Lower leg skin (tissue), 4 donors: ENCODE data around the gene MUSK. TPM values are rescaled to one million over a fixed set of nuclear protein-coding genes. Genes with fewer than 3 reads are reported as not detected.
"Not testable (repeated sequence)": the region's sequence is repeated elsewhere in the genome, so short reads cannot be mapped to it uniquely, and the experiment has no call there.

Experiments used
- DNase-seq, 2 donors: peaks; one replicate each; pipeline ENCODE4 v3.0.0-alpha.2; 2019; ENCODE audit warnings: low spot score in 2 of 2
- H3K4me3 ChIP-seq: fragments of 200-600 bp; sonication (generic); 2 replicates; pipeline ENCODE4 v1.5.1; 2017; ENCODE audit warnings: mild to moderate bottlenecking, low read depth; ENCODE audit not compliant: poor library complexity, severe bottlenecking
- POLR2A ChIP-seq, 2 donors: fragments of 450-650 bp; IDR thresholded peaks; one replicate each; pipeline ENCODE4 v1.6.1; 2016 to 2017; ENCODE audit warnings: antibody characterized with exemption in 2 of 2, mild to moderate bottlenecking in 1 of 2, moderate library complexity in 1 of 2
- WGBS, 2 donors: methylation state at CpG; one replicate each; pipeline ENCODE4 v1.1.5; 2018; 5-methylcytosine and 5-hydroxymethylcytosine counted together
- intact Hi-C: fragments of 100-400 bp; cut with DNase I; formaldehyde crosslinking; loops from one replicate; pipeline ENCODE4 v1.15.0; 2023; ENCODE audit warnings: low total_unique reads
- total RNA-seq, 4 donors: library from RNA; depleted of rRNA; stranded (reverse); fragments of >200 nt; gene quantifications; one replicate each; pipeline ENCODE4 v1.1.0, GENCODE V29; 2016
- TF ChIP-seq, protein P1 (sequence below), 3 donors: fragments of 450-650 bp; IDR thresholded peaks; one replicate each; pipeline ENCODE4 v1.5.1; 2016; ENCODE audit warnings: antibody characterized with exemption in 3 of 3, mild to moderate bottlenecking in 3 of 3, moderate library complexity in 2 of 3

MUSK gene
- total RNA-seq, 4 donors from 2014 or later, result 0.23 to 4.7 (median 0.68) TPM

DNA sequence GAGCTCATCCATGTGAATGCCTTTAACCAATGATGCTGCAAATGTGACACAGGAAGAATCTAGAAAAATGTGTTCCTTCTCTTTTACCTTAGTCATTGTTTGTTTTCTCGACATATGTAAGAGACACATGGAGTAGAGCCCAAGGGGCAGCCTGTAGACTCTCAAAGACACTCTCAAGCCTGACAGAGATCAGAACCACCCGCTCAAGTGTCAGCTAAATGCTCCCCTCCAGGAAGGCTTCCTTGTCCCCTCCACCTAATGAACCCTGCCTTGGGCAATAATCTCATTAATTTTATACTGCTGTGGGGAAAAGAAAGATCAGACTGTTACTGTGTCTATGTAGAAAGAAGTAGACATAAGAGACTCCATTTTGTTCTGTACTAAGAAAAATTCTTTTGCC lies 157.4 kb downstream of the MUSK start:
- H3K4me3 ChIP-seq, result no peak overlapping the region
- intact Hi-C loops, result no loop called here
- no peak for TF ChIP-seq POLR2A (IDR thresholded peaks at IDR 0.05)
- TF ChIP-seq, protein P1, sequence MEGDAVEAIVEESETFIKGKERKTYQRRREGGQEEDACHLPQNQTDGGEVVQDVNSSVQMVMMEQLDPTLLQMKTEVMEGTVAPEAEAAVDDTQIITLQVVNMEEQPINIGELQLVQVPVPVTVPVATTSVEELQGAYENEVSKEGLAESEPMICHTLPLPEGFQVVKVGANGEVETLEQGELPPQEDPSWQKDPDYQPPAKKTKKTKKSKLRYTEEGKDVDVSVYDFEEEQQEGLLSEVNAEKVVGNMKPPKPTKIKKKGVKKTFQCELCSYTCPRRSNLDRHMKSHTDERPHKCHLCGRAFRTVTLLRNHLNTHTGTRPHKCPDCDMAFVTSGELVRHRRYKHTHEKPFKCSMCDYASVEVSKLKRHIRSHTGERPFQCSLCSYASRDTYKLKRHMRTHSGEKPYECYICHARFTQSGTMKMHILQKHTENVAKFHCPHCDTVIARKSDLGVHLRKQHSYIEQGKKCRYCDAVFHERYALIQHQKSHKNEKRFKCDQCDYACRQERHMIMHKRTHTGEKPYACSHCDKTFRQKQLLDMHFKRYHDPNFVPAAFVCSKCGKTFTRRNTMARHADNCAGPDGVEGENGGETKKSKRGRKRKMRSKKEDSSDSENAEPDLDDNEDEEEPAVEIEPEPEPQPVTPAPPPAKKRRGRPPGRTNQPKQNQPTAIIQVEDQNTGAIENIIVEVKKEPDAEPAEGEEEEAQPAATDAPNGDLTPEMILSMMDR (IDR thresholded peaks at IDR 0.05), result no peak
- 76 to 90% methylated on average over 2 of the region's 2 CpGs for WGBS, 2 donors
- DNase-seq, result no peak

DNA sequence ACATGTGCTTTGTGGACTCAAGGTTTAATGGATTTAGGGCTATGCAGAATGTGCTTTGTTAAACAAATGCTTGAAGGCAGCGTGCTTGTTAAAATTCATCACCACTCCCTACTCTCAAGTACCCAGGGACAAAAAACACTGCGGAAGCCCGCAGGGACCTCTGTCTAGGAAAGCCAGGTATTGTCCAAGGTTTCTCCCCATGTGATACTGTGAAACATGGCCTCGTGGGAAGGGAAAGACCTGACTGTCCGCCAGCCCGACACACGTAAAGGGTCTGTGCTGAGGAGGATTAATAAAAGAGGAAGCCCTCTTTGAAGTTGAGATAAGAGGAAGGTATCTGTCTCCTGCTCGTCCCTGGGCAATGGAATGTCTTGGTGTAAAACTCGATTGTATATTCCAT lies 157.8 kb downstream of the MUSK start:
- H3K4me3 ChIP-seq, intact Hi-C loops, DNase-seq: not testable (repeated sequence)
- WGBS, 2 donors, result 71 to 74% methylated on average over 9 of the region's 9 CpGs

DNA sequence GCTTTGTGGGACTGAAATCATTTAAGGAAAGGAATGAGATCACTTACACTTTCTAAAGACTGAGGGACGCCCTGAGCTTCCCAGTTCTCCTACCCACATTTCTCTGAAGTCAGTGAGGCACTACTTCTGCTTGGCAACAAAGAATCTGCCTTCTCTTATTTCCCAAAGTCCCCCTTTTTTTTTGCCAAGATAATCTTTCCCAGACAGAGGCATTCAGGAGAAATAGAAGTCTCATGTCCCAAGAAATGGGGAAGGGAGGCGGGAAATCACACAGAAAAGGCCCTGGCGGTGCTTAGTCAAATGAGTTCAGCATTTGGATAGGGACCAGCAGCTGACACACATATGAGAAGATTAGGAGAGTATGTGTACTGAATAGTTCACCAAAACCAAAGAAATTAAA lies 159.7 kb downstream of the MUSK start:
- intact Hi-C loops, result no loop called here
- TF ChIP-seq, protein P1 (IDR thresholded peaks at IDR 0.05), result no peak
- TF ChIP-seq POLR2A (IDR thresholded peaks at IDR 0.05), result no peak
- H3K4me3 ChIP-seq, result no peak overlapping the region
- peak in 1 of 2 donors; percentile 58 for DNase-seq
- WGBS, 2 donors, result 50 to 52% methylated on average over 3 of the region's 3 CpGs

DNA sequence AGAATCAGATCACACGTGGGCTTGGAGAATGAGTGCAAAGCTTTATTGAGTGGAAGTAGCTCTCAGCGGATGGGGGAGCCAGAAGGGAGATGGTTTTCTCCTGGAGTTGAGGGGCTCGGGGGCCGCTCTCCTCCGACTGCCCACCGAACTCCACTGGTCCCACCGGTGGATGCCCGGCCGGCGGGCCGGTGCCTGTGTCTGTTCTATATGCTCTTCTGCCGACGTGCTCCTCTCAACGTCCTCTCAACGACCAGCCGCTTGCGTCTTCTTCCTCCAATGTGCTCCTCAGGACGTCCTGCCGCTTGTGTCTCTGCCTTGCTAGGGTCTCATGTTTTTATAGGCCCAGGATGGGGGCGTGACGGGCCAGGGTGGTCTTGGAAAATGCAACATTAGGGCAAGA lies 161.9 kb downstream of the MUSK start:
- intact Hi-C loops, result no loop called here
- 95 to 98% methylated on average over 21 of the region's 21 CpGs for WGBS, 2 donors
- TF ChIP-seq POLR2A (IDR thresholded peaks at IDR 0.05), result no peak
- TF ChIP-seq, protein P1 (IDR thresholded peaks at IDR 0.05), result no peak
- H3K4me3 ChIP-seq, result no peak overlapping the region
- no peak for DNase-seq

DNA sequence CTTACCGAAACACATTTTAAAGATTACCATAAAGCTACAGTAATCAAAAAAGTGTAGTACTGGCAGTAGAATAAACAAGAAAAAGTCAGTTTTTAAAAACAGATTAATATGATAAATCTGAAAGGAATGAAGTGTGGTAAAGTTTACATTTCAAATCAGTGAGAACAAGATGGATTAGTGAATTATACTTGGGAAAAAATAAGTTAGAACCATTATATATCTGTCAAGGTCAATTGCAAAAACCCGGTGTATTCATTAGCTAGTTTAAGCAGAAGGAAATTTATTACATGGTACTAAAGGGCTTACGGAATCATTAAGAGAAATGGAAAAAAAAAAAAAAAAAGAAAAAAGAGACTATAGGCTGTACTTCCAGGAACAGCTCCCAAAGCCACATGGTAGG lies 164.3 kb downstream of the MUSK start:
- intact Hi-C loops, result no loop called here
- WGBS, 2 donors, result 76% methylated on average over 3 of the region's 3 CpGs
- no peak for DNase-seq
- TF ChIP-seq, protein P1 (IDR thresholded peaks at IDR 0.05), result no peak
- TF ChIP-seq POLR2A (IDR thresholded peaks at IDR 0.05), result no peak
- no peak overlapping the region for H3K4me3 ChIP-seq

DNA sequence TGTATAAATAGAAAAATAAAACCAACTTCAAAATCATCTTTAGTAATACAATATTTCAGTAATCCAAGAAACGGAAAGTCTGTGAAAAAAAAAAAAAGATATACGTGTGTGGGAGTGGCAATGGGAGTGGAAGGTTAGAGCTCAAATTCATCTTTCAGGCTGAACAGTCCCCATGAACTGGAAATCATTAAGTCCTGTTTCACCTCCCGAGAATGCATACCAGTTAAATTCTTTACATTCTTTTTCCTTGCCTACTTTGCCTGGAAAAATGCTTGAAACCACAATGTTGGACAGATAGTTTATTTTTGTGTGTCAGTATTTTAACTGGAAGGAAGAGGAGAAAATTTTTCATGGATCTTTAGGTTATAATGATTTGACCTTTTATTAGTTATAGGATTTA lies 166.8 kb downstream of the MUSK start:
- no peak for DNase-seq
- TF ChIP-seq, protein P1 (IDR thresholded peaks at IDR 0.05), result no peak
- TF ChIP-seq POLR2A (IDR thresholded peaks at IDR 0.05), result no peak
- no peak overlapping the region for H3K4me3 ChIP-seq
- intact Hi-C loops, result no loop called here
- 31 to 51% methylated on average over 3 of the region's 3 CpGs for WGBS, 2 donors
